ENCODE results near the gene DPP4. TPM values are rescaled to one million over a fixed set of nuclear protein-coding genes. Genes with fewer than 3 reads are reported as not detected.

The DPP4 gene
- total and polyA plus RNA-seq, 4 donors: 1.2 to 15.7 (median 5.8) TPM

GRCh38 chr2:162107361-162107901, 33.4 kb upstream of the DPP4 start:
- no peak overlapping the region for H3K4me3 ChIP-seq (ENCODE audit: low read depth, low read length)
- no peaks in the 10 kb centered on the region for H3K36me3 ChIP-seq (ENCODE audit: control insufficient read depth, insufficient read depth, low read length)
- H3K9me3 ChIP-seq (ENCODE audit: control insufficient read depth, insufficient read depth, low read length): no peaks in the 10 kb centered on the region
- WGBS (ENCODE audit: insufficient coverage): no CpG with 5 or more reads among the region's 4 CpGs
- no peaks in the 10 kb centered on the region for H3K4me1 ChIP-seq (ENCODE audit: control insufficient read depth, insufficient read depth, low read length)
- no peak for DNase-seq (ENCODE audit: low read depth in 4 of 6, low spot score in 6 of 6)
- H3K27ac ChIP-seq (ENCODE audit: low read depth, low read length): no peak overlapping the region
- no peaks in the 10 kb centered on the region for H3K27me3 ChIP-seq (ENCODE audit: control insufficient read depth, insufficient read depth, low read length)

GRCh38 chr2:162106746-162107145, 32.7 kb upstream of the DPP4 start:
- no peak overlapping the region for H3K4me3 ChIP-seq (ENCODE audit: low read depth, low read length)
- DNase-seq (ENCODE audit: low read depth in 4 of 6, low spot score in 6 of 6): no peak
- no peaks in the 10 kb centered on the region for H3K27me3 ChIP-seq (ENCODE audit: control insufficient read depth, insufficient read depth, low read length)
- no peaks in the 10 kb centered on the region for H3K4me1 ChIP-seq (ENCODE audit: control insufficient read depth, insufficient read depth, low read length)
- H3K27ac ChIP-seq (ENCODE audit: low read depth, low read length): no peak overlapping the region
- no peaks in the 10 kb centered on the region for H3K36me3 ChIP-seq (ENCODE audit: control insufficient read depth, insufficient read depth, low read length)
- no peaks in the 10 kb centered on the region for H3K9me3 ChIP-seq (ENCODE audit: control insufficient read depth, insufficient read depth, low read length)
- WGBS (ENCODE audit: insufficient coverage): no CpG with 5 or more reads among the region's 1 CpG

GRCh38 chr2:162106146-162106551, 32.1 kb upstream of the DPP4 start:
- no peaks in the 10 kb centered on the region for H3K9me3 ChIP-seq (ENCODE audit: control insufficient read depth, insufficient read depth, low read length)
- no peaks in the 10 kb centered on the region for H3K4me1 ChIP-seq (ENCODE audit: control insufficient read depth, insufficient read depth, low read length)
- H3K4me3 ChIP-seq (ENCODE audit: low read depth, low read length): no peak overlapping the region
- whole genome bisulfite sequencing (ENCODE audit: insufficient coverage): 80% methylated on average over 1 of the region's 3 CpGs
- no peak overlapping the region for H3K27ac ChIP-seq (ENCODE audit: low read depth, low read length)
- no peaks in the 10 kb centered on the region for H3K36me3 ChIP-seq (ENCODE audit: control insufficient read depth, insufficient read depth, low read length)
- DNase-seq (ENCODE audit: low read depth in 4 of 6, low spot score in 6 of 6): no peak
- H3K27me3 ChIP-seq (ENCODE audit: control insufficient read depth, insufficient read depth, low read length): no peaks in the 10 kb centered on the region

GRCh38 chr2:162103443-162104009, 29.5 kb upstream of the DPP4 start:
- Histone ChIP-seq H3K27ac (ENCODE audit: low read depth, low read length) (no peak overlapping the region), H3K27me3 (ENCODE audit: control insufficient read depth, insufficient read depth, low read length) (no peaks in the 10 kb centered on the region), H3K4me1 (ENCODE audit: control insufficient read depth, insufficient read depth, low read length) (no peaks in the 10 kb centered on the region), H3K36me3 (ENCODE audit: control insufficient read depth, insufficient read depth, low read length) (no peaks in the 10 kb centered on the region), H3K4me3 (ENCODE audit: low read depth, low read length) (no peak overlapping the region), H3K9me3 (ENCODE audit: control insufficient read depth, insufficient read depth, low read length) (no peaks in the 10 kb centered on the region)
- peak in 2 of 6 donors; percentile 42 to 71 for DNase-seq (ENCODE audit: low read depth in 4 of 6, low spot score in 6 of 6)
- WGBS (ENCODE audit: insufficient coverage): 49% methylated on average over 3 of the region's 3 CpGs

- WGBS (ENCODE audit: insufficient coverage): no CpG with 5 or more reads among the region's 1 CpG
- no peak overlapping the region for H3K4me3 ChIP-seq (ENCODE audit: low read depth, low read length)
- no peak overlapping the region for H3K27ac ChIP-seq (ENCODE audit: low read depth, low read length)
- no peaks in the 10 kb centered on the region for H3K4me1 ChIP-seq (ENCODE audit: control insufficient read depth, insufficient read depth, low read length)
- H3K9me3 ChIP-seq (ENCODE audit: control insufficient read depth, insufficient read depth, low read length): no peaks in the 10 kb centered on the region
- no peak for DNase-seq (ENCODE audit: low read depth in 4 of 6, low spot score in 6 of 6)
- H3K27me3 ChIP-seq (ENCODE audit: control insufficient read depth, insufficient read depth, low read length): no peaks in the 10 kb centered on the region
- H3K36me3 ChIP-seq (ENCODE audit: control insufficient read depth, insufficient read depth, low read length): no peaks in the 10 kb centered on the region
Measured at GRCh38 chr2:162100579-162100978, 26.6 kb upstream of the DPP4 start.

GRCh38 chr2:162099836-162100235, 25.8 kb upstream of the DPP4 start:
- Histone ChIP-seq H3K9me3 (ENCODE audit: control insufficient read depth, insufficient read depth, low read length) (no peaks in the 10 kb centered on the region), H3K27me3 (ENCODE audit: control insufficient read depth, insufficient read depth, low read length) (no peaks in the 10 kb centered on the region), H3K27ac (ENCODE audit: low read depth, low read length) (no peak overlapping the region), H3K4me3 (ENCODE audit: low read depth, low read length) (no peak overlapping the region), H3K4me1 (ENCODE audit: control insufficient read depth, insufficient read depth, low read length) (no peaks in the 10 kb centered on the region), H3K36me3 (ENCODE audit: control insufficient read depth, insufficient read depth, low read length) (no peaks in the 10 kb centered on the region)
- peak in 1 of 6 donors; percentile 54 for DNase-seq (ENCODE audit: low read depth in 4 of 6, low spot score in 6 of 6)
- 91% methylated on average over 3 of the region's 5 CpGs for WGBS (ENCODE audit: insufficient coverage)

- Histone ChIP-seq H3K9me3 (ENCODE audit: control insufficient read depth, insufficient read depth, low read length) (no peaks in the 10 kb centered on the region), H3K27me3 (ENCODE audit: control insufficient read depth, insufficient read depth, low read length) (no peaks in the 10 kb centered on the region), H3K36me3 (ENCODE audit: control insufficient read depth, insufficient read depth, low read length) (no peaks in the 10 kb centered on the region), H3K4me3 (ENCODE audit: low read depth, low read length) (no peak overlapping the region), H3K27ac (ENCODE audit: low read depth, low read length) (no peak overlapping the region), H3K4me1 (ENCODE audit: control insufficient read depth, insufficient read depth, low read length) (no peaks in the 10 kb centered on the region)
- WGBS (ENCODE audit: insufficient coverage): 93% methylated on average over 3 of the region's 7 CpGs
- DNase-seq (ENCODE audit: low read depth in 4 of 6, low spot score in 6 of 6): no peak
Measured at GRCh38 chr2:162092658-162093556, 18.9 kb upstream of the DPP4 start.

GRCh38 chr2:162092008-162092390, 18.0 kb upstream of the DPP4 start:
- 90% methylated on average over 5 of the region's 5 CpGs for WGBS (ENCODE audit: insufficient coverage)
- no peak for DNase-seq (ENCODE audit: low read depth in 4 of 6, low spot score in 6 of 6)
- Histone ChIP-seq H3K27me3 (ENCODE audit: control insufficient read depth, insufficient read depth, low read length) (no peaks in the 10 kb centered on the region), H3K36me3 (ENCODE audit: control insufficient read depth, insufficient read depth, low read length) (no peaks in the 10 kb centered on the region), H3K27ac (ENCODE audit: low read depth, low read length) (no peak overlapping the region), H3K4me3 (ENCODE audit: low read depth, low read length) (no peak overlapping the region), H3K9me3 (ENCODE audit: control insufficient read depth, insufficient read depth, low read length) (no peaks in the 10 kb centered on the region), H3K4me1 (ENCODE audit: control insufficient read depth, insufficient read depth, low read length) (no peaks in the 10 kb centered on the region)

DNA sequence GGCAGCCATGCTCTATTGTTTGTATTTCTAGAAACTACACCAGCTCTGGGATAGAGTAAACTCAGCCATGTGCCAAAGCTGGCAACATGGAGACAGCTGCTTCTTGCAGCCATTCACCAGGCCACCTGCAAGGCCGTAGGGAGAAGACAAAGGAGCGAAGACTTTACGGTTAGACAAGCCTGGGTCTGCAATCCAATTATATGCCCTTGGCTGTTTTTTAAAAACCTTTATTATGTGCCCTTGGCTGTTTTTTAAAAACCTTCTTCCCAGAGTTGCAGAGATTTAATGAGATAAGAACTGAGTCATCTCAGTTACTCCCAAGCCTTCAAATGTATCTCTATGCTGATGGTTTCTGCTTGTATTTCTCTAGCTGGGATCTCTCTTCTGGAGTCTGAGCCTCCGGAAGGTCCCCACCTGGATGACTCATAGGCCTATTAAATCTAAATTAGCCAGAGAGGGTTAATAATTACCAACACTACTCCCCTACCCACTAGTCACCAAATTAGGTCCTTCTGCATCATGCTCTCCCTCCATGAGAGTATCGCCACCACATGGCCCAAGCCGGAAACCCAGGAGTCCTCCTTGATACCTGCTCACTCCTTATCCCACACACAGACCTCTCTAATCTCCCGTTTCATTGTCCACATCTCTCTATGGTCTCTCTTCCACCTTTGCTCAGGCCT, 17.5 kb upstream of the DPP4 start:
- Histone ChIP-seq H3K36me3 (ENCODE audit: control insufficient read depth, insufficient read depth, low read length) (no peaks in the 10 kb centered on the region), H3K27me3 (ENCODE audit: control insufficient read depth, insufficient read depth, low read length) (no peaks in the 10 kb centered on the region)
- 74% methylated on average over 5 of the region's 7 CpGs for WGBS (ENCODE audit: insufficient coverage)

More for the DNA sequence above, 17.5 kb upstream of the DPP4 start:
- Histone ChIP-seq H3K4me1 (ENCODE audit: control insufficient read depth, insufficient read depth, low read length) (no peaks in the 10 kb centered on the region), H3K4me3 (ENCODE audit: low read depth, low read length) (no peak overlapping the region), H3K9me3 (ENCODE audit: control insufficient read depth, insufficient read depth, low read length) (no peaks in the 10 kb centered on the region), H3K27ac (ENCODE audit: low read depth, low read length) (no peak overlapping the region)
- no peak for DNase-seq (ENCODE audit: low read depth in 4 of 6, low spot score in 6 of 6)
